ENCODE measurements around the gene NDUFC1.

NDUFC1 gene

DNA sequence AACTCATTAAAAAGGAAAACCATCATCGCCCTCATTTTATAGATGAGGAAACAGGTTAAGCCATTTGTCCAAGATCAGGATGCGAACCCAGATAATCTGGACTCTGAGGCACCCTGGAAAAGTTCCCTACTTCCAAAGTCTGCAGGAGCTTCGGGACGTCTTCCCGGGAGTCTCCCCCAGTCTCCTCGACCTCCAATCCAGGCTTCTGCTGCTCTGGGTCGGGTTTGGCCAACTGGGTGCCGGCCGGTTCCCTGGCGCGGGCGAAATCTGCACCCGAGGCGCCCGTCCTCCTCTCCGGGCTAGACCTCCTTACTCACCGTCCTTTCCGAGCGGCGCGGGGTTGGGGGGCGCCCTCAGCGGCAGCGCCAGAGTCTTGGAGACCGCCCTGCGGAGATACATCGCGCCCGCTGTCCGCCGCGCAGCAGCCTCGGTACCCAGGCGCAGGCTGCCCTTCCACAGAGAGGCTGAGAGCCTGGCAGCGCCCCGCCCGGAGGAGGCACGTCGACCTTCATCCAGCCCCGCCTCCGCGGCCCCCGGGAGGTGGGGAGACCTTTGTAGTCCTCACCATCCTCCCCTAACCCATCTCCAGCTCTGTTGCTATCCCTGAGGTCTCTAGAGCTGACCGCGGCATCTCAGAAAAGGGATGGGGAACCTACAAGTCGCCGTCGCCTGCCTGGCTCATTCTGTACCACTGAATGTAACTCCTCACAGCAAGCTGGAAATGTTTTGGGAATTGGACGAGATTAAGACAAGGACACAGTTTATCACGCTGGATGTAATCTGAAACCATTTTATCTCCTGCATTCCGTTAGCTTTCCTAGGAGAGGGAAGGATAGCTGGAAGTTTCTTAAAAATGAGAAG, 22.3 kb downstream of the NDUFC1 start, which contains the start of gene MGARP:
Gene MGARP (minus strand): TSS at position 466 of the 861 bp plus-strand sequence. CDS start 67 bp downstream, at position 399.
- no peak for DNase-seq (ENCODE audit: low read depth)
- TF ChIP-seq, protein P1, sequence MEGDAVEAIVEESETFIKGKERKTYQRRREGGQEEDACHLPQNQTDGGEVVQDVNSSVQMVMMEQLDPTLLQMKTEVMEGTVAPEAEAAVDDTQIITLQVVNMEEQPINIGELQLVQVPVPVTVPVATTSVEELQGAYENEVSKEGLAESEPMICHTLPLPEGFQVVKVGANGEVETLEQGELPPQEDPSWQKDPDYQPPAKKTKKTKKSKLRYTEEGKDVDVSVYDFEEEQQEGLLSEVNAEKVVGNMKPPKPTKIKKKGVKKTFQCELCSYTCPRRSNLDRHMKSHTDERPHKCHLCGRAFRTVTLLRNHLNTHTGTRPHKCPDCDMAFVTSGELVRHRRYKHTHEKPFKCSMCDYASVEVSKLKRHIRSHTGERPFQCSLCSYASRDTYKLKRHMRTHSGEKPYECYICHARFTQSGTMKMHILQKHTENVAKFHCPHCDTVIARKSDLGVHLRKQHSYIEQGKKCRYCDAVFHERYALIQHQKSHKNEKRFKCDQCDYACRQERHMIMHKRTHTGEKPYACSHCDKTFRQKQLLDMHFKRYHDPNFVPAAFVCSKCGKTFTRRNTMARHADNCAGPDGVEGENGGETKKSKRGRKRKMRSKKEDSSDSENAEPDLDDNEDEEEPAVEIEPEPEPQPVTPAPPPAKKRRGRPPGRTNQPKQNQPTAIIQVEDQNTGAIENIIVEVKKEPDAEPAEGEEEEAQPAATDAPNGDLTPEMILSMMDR (IDR thresholded peaks at IDR 0.05; ENCODE audit: low read depth, low read length, missing control alignments), result no peak
- no peak within 1 kb of the TSS for H3K4me3 ChIP-seq (ENCODE audit: low read depth, low read length)

DNA sequence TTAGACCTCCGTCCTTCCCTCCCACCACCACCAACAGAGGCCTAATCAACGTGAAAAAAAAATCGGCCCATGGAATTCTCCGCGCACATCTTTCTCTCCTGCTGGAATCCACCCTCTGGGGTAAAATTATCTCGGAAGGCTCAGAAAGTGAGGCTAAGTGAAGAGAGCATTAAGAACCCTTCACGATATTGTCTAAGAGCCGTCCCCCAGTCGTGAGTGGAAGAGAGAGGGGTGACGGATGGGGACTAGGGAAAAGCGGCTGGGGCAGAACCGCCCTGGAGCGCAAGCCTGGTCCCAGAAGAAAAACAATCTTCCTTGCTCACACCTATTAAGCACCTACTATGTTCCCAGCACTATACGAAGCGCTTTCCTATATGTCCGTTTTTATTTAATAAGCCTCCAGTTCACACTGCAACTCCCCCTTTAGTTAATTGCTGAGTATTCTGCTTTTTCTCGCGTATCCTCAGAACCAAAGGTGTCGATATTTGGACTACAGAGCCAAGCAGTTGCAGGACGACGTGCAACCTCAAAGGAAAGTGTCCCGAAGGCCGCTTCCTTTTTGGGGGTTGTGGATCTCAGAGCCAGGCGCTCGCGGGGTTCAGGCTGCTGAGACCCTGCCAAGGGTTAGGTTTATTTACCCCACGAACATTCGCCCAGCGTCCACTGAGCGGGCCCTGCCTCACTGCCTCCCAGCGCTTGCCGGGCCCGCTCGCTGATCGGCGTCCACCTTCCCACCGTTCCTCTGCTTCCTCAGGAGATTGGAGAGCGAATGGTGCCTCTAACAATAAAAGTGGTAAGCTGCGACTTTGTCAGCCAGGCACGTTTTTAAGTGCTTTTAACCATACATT, 23.1 kb downstream of the NDUFC1 start:
- TF ChIP-seq, protein P1 (IDR thresholded peaks at IDR 0.05; ENCODE audit: low read depth, low read length, missing control alignments), result no peak
- no peak for DNase-seq (ENCODE audit: low read depth)
- H3K4me3 ChIP-seq (ENCODE audit: low read depth, low read length), result no peak overlapping the region

DNA sequence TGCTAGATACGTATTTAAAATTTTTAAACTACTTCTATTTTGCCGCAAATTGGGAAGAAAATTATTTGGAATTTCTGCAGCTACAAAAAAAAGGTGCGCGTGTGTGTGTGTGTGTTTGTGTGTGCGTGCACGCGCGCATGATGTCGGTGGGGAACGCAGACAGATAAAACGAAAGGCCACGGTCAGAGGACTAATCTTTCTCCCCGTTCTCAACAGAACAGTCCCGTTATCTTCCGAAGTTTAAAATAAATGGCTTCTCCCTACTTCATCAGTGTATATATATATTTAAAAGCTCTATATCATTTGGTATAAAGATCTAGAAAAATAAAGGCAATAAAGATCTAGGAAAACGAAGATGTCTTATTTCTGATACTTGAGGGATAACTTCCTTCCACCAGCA, 23.8 kb downstream of the NDUFC1 start:
- no peak overlapping the region for H3K4me3 ChIP-seq (ENCODE audit: low read depth, low read length)
- TF ChIP-seq, protein P1 (IDR thresholded peaks at IDR 0.05; ENCODE audit: low read depth, low read length, missing control alignments), result no peak
- DNase-seq (ENCODE audit: low read depth), result no peak

DNA sequence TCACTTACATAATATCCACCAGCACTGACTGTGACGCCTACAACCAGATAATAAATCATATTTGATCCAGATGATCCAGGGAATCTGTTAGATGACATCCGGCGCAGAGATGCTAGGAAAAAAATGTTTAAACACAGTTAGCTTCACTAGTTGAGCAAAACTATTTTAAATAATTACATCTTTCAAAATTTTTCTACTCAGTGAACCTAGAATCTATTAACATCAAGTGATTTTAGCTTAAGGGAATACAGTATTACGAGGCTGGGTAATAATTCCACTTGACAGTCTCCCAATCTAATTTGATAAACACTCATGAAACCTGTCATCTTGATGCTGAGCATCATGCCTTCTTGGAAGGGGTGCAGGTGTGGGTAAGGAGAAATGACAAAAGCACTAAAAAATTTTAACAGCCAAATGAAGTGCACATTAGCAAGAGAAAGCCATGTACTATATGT, 27.0 kb downstream of the NDUFC1 start:
- DNase-seq (ENCODE audit: low read depth), result no peak
- no peak overlapping the region for H3K4me3 ChIP-seq (ENCODE audit: low read depth, low read length)
- TF ChIP-seq, protein P1 (IDR thresholded peaks at IDR 0.05; ENCODE audit: low read depth, low read length, missing control alignments), result no peak

DNA sequence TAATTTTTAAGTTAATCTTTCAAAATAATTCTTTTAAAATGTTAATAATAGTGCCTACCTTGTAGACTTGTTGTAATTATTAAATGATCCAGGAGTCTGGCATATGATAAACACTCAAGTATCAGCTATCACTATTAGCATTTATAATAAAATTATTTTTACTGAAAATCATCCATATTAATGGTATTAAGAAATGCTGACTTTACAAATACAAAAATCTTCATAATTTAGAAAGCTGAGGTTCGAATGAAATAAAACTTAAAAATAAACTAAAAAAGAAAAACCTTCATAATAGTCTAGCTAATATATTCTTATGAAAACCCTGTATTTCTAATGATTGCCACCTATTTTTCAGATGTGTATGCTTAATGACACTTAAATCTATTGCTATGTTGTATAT, 27.5 kb downstream of the NDUFC1 start:
- TF ChIP-seq, protein P1 (IDR thresholded peaks at IDR 0.05; ENCODE audit: low read depth, low read length, missing control alignments), result no peak
- no peak overlapping the region for H3K4me3 ChIP-seq (ENCODE audit: low read depth, low read length)
- no peak for DNase-seq (ENCODE audit: low read depth)

DNA sequence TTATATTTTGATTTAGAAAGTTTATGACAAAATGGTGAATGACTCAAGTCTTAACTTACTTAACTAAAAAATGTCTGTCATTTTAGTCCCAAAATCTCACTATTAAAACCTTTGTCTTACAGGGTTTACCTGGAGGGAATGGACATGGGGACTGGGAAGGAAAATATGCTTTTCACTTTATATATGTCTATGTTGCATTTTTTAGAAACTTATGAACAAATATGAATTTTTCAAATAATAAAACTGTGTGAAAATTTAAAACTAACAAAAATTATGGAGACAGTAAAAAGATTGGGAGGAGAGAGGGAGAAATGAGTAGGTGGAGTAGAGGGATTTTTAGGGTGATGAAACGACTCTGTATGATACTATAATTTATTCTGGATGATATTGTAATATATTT, 28.4 kb downstream of the NDUFC1 start:
- no peak overlapping the region for H3K4me3 ChIP-seq (ENCODE audit: low read depth, low read length)
- TF ChIP-seq, protein P1 (IDR thresholded peaks at IDR 0.05; ENCODE audit: low read depth, low read length, missing control alignments), result no peak
- DNase-seq (ENCODE audit: low read depth), result no peak

Data from GM12864 (cell line).